Effector memory CD8-positive, alpha-beta T cell (primary cell): ENCODE data around the gene SAMD11.

Experiments used
- ATAC-seq: fragments of 150-1000 bp; cut with Tn5 transposase; replicated peaks from 2 replicates; pipeline ENCODE4 v1.10.0; 2021; ENCODE audit warnings: mild to moderate bottlenecking, moderate library complexity
- DNase-seq, 3 experiments: peaks; one replicate each; pipeline ENCODE4 v3.0.0; 2021
- H3K27ac Mint-ChIP-seq, 2 donors: one replicate each; pipeline ENCODE4 v1.8.0; 2022; ENCODE audit warnings: mild to moderate bottlenecking in 2 of 2, mixed read lengths in 2 of 2, moderate library complexity in 2 of 2
- H3K27me3 Mint-ChIP-seq, 2 donors: one replicate each; pipeline ENCODE4 v1.8.0; 2022; ENCODE audit warnings: mixed read lengths in 2 of 2
- H3K36me3 Mint-ChIP-seq: one replicate; pipeline ENCODE4 v1.8.0; 2022; ENCODE audit warnings: mild to moderate bottlenecking, moderate library complexity, mixed read lengths; ENCODE audit not compliant: insufficient read depth
- H3K4me1 Mint-ChIP-seq, 2 donors: one replicate each; pipeline ENCODE4 v1.8.0; 2022; ENCODE audit warnings: low read depth in 2 of 2, mixed read lengths in 2 of 2
- H3K4me3 Mint-ChIP-seq, 2 donors: one replicate each; pipeline ENCODE4 v1.8.0; 2022; ENCODE audit warnings: mild to moderate bottlenecking in 2 of 2, mixed read lengths in 2 of 2, moderate library complexity in 2 of 2
- H3K9me3 Mint-ChIP-seq, 2 donors: one replicate each; pipeline ENCODE4 v1.8.0; 2022; ENCODE audit warnings: mixed read lengths in 2 of 2

The SAMD11 gene

GRCh38 chr1:917466-918091, 6.1 kb upstream of the SAMD11 start:
- Mint-ChIP-seq H3K27ac (no peak overlapping the region), H3K4me1 (peaks cover 5 to 15% of the 10 kb centered on the region in 2 donors), H3K27me3 (peaks cover 68 to 87% of the 10 kb centered on the region in 2 donors), H3K9me3 (no peaks in the 10 kb centered on the region), H3K36me3 (no peaks in the 10 kb centered on the region), H3K4me3 (no peak overlapping the region)
- DNase-seq (no peak), ATAC-seq (no peak)

- Mint-ChIP-seq H3K9me3 (no peaks in the 10 kb centered on the region), H3K4me3 (no peak overlapping the region), H3K4me1 (peaks cover 8 to 15% of the 10 kb centered on the region in 2 donors), H3K27ac (no peak overlapping the region), H3K27me3 (peaks cover 67 to 87% of the 10 kb centered on the region in 2 donors), H3K36me3 (no peaks in the 10 kb centered on the region)
- DNase-seq (no peak), ATAC-seq (no peak)
Measured at GRCh38 chr1:918353-918752, 5.4 kb upstream of the SAMD11 start.

- H3K27ac Mint-ChIP-seq, result no peak overlapping the region
- H3K4me3 Mint-ChIP-seq, result no peak overlapping the region
- DNase-seq (no peak), ATAC-seq (no peak)
- no peaks in the 10 kb centered on the region for H3K9me3 Mint-ChIP-seq
- no peaks in the 10 kb centered on the region for H3K36me3 Mint-ChIP-seq
- H3K27me3 Mint-ChIP-seq, result peaks cover 69 to 84% of the 10 kb centered on the region in 2 donors
- peaks cover 10 to 16% of the 10 kb centered on the region in 2 donors for H3K4me1 Mint-ChIP-seq
Measured at GRCh38 chr1:918843-919242, 4.9 kb upstream of the SAMD11 start.

- H3K36me3 Mint-ChIP-seq, result no peaks in the 10 kb centered on the region
- H3K27ac Mint-ChIP-seq, result no peak overlapping the region
- peaks cover 64 to 79% of the 10 kb centered on the region in 2 donors for H3K27me3 Mint-ChIP-seq
- H3K4me1 Mint-ChIP-seq, result peaks cover 10 to 16% of the 10 kb centered on the region in 2 donors
- no peaks in the 10 kb centered on the region for H3K9me3 Mint-ChIP-seq
- H3K4me3 Mint-ChIP-seq, result no peak overlapping the region
- no peak for ATAC-seq
- no peak for DNase-seq
Measured at GRCh38 chr1:919271-919872, 4.4 kb upstream of the SAMD11 start.

- DNase-seq (no peak), ATAC-seq (no peak)
- H3K36me3 Mint-ChIP-seq, result no peaks in the 10 kb centered on the region
- H3K9me3 Mint-ChIP-seq, result no peaks in the 10 kb centered on the region
- no peak overlapping the region for H3K4me3 Mint-ChIP-seq
- peaks cover 58 to 73% of the 10 kb centered on the region in 2 donors for H3K27me3 Mint-ChIP-seq
- no peak overlapping the region for H3K27ac Mint-ChIP-seq
- H3K4me1 Mint-ChIP-seq, result peaks cover 10 to 16% of the 10 kb centered on the region in 2 donors
Measured at GRCh38 chr1:920010-920409, 3.7 kb upstream of the SAMD11 start.

GRCh38 chr1:920521-920920, 3.2 kb upstream of the SAMD11 start:
- Mint-ChIP-seq H3K9me3 (no peaks in the 10 kb centered on the region), H3K4me3 (peak overlapping the region; percentile 21 to 34), H3K27ac (no peak overlapping the region), H3K27me3 (peaks cover 54 to 67% of the 10 kb centered on the region in 2 donors), H3K36me3 (no peaks in the 10 kb centered on the region), H3K4me1 (peaks cover 10 to 16% of the 10 kb centered on the region in 2 donors)
- DNase-seq, result no peak
- ATAC-seq, result no peak

GRCh38 chr1:921011-921837, 2.5 kb upstream of the SAMD11 start:
- peak overlapping the region; percentile 34 to 74 for H3K4me3 Mint-ChIP-seq
- no peaks in the 10 kb centered on the region for H3K36me3 Mint-ChIP-seq
- peaks cover 10 to 18% of the 10 kb centered on the region in 2 donors for H3K4me1 Mint-ChIP-seq
- peaks cover 59 to 71% of the 10 kb centered on the region in 2 donors for H3K27me3 Mint-ChIP-seq
- H3K9me3 Mint-ChIP-seq, result no peaks in the 10 kb centered on the region
- ATAC-seq (peak; percentile 60), DNase-seq (peak in 1 of 3 experiments; percentile 30)
- H3K27ac Mint-ChIP-seq, result no peak overlapping the region

- peaks cover 10 to 18% of the 10 kb centered on the region in 2 donors for H3K4me1 Mint-ChIP-seq
- peak overlapping the region; percentile 56 to 57 for H3K4me3 Mint-ChIP-seq
- H3K36me3 Mint-ChIP-seq, result peaks cover 4% of the 10 kb centered on the region
- DNase-seq (no peak), ATAC-seq (no peak)
- H3K27ac Mint-ChIP-seq, result no peak overlapping the region
- H3K9me3 Mint-ChIP-seq, result no peaks in the 10 kb centered on the region
- H3K27me3 Mint-ChIP-seq, result peaks cover 54 to 71% of the 10 kb centered on the region in 2 donors
Measured at GRCh38 chr1:923991-924655, 400 bp downstream of the SAMD11 start.

GRCh38 chr1:924656-925560, 1.2 kb downstream of the SAMD11 start:
- H3K4me1 Mint-ChIP-seq, result peaks cover 10 to 18% of the 10 kb centered on the region in 2 donors
- DNase-seq (no peak), ATAC-seq (peak; percentile 4)
- no peaks in the 10 kb centered on the region for H3K9me3 Mint-ChIP-seq
- peak overlapping the region; percentile 56 to 57 for H3K4me3 Mint-ChIP-seq
- H3K36me3 Mint-ChIP-seq, result peaks cover 4% of the 10 kb centered on the region
- H3K27me3 Mint-ChIP-seq, result peaks cover 57 to 71% of the 10 kb centered on the region in 2 donors
- no peak overlapping the region for H3K27ac Mint-ChIP-seq

GRCh38 chr1:925561-926421, 2.1 kb downstream of the SAMD11 start:
- peak; percentile 3 for ATAC-seq

GRCh38 chr1:927234-927633, 3.5 kb downstream of the SAMD11 start:
- DNase-seq (no peak), ATAC-seq (no peak)
- peak overlapping the region in 1 of 2 donors; percentile 44 for H3K27ac Mint-ChIP-seq
- H3K9me3 Mint-ChIP-seq, result no peaks in the 10 kb centered on the region
- peaks cover 4% of the 10 kb centered on the region for H3K36me3 Mint-ChIP-seq
- no peak overlapping the region for H3K4me3 Mint-ChIP-seq
- peaks cover 9 to 13% of the 10 kb centered on the region in 2 donors for H3K4me1 Mint-ChIP-seq
- peaks cover 36 to 58% of the 10 kb centered on the region in 2 donors for H3K27me3 Mint-ChIP-seq

More at GRCh38 chr1:925561-926421, 2.1 kb downstream of the SAMD11 start:
- no peaks in the 10 kb centered on the region for H3K9me3 Mint-ChIP-seq
- DNase-seq, result no peak
- peaks cover 6 to 13% of the 10 kb centered on the region in 2 donors for H3K4me1 Mint-ChIP-seq
- H3K4me3 Mint-ChIP-seq, result peak overlapping the region; percentile 43 to 66
- H3K36me3 Mint-ChIP-seq, result peaks cover 4% of the 10 kb centered on the region
- no peak overlapping the region for H3K27ac Mint-ChIP-seq
- peaks cover 50 to 63% of the 10 kb centered on the region in 2 donors for H3K27me3 Mint-ChIP-seq

GRCh38 chr1:927748-928147, 4.0 kb downstream of the SAMD11 start:
- Mint-ChIP-seq H3K27me3 (peaks cover 31 to 56% of the 10 kb centered on the region in 2 donors), H3K4me3 (no peak overlapping the region), H3K4me1 (peaks cover 9 to 13% of the 10 kb centered on the region in 2 donors), H3K27ac (peak overlapping the region in 1 of 2 donors; percentile 44), H3K9me3 (no peaks in the 10 kb centered on the region), H3K36me3 (peaks cover 4% of the 10 kb centered on the region)
- DNase-seq (no peak), ATAC-seq (no peak)
